Osteoblast (primary cell): ENCODE measurements around the gene NEDD4L. TPM values are rescaled to one million over a fixed set of nuclear protein-coding genes. Genes with fewer than 3 reads are reported as not detected.

Experiments used
- DNase-seq: peaks from one replicate; pipeline ENCODE4 v3.0.0; 2011; ENCODE audit warnings: low spot score, mixed read lengths; ENCODE audit not compliant: insufficient read length; ENCODE audit errors: missing footprints
- H2AFZ ChIP-seq: 2 replicates; pipeline ENCODE4 v1.6.0; 2011; ENCODE audit warnings: mild to moderate bottlenecking, low read length
- H3K27ac ChIP-seq: 2 replicates; pipeline ENCODE4 v1.5.1; 2011; ENCODE audit warnings: mild to moderate bottlenecking, low read depth, low read length, moderate library complexity
- H3K27me3 ChIP-seq: 2 replicates; pipeline ENCODE4 v1.6.0; 2012; ENCODE audit warnings: mild to moderate bottlenecking, control low read depth, inconsistent platforms, low read length, moderate library complexity; ENCODE audit not compliant: insufficient read depth
- H3K36me3 ChIP-seq: 2 replicates; pipeline ENCODE4 v1.5.1; 2011; ENCODE audit warnings: mild to moderate bottlenecking, low read length, control low read depth, moderate library complexity; ENCODE audit not compliant: insufficient read depth
- H3K4me1 ChIP-seq: 2 replicates; pipeline ENCODE4 v1.5.1; 2011; ENCODE audit warnings: mild to moderate bottlenecking, low read length, control low read depth, moderate library complexity; ENCODE audit not compliant: insufficient read depth
- H3K4me2 ChIP-seq: 2 replicates; pipeline ENCODE4 v1.6.0; 2011; ENCODE audit warnings: mild to moderate bottlenecking, low read length; ENCODE audit not compliant: insufficient read depth
- H3K4me3 ChIP-seq: fragments of 200-600 bp; sonication (generic); 3 replicates; pipeline ENCODE4 v1.5.1; 2012; ENCODE audit warnings: mild to moderate bottlenecking, low read length, inconsistent platforms; ENCODE audit not compliant: insufficient read depth
- H3K79me2 ChIP-seq: 2 replicates; pipeline ENCODE4 v1.6.0; 2012; ENCODE audit warnings: mild to moderate bottlenecking, low read length, control low read depth, inconsistent platforms; ENCODE audit not compliant: insufficient read depth
- H3K9me3 ChIP-seq: 2 replicates; pipeline ENCODE4 v1.5.1; 2011; ENCODE audit warnings: low read depth, low read length, control low read depth
- H4K20me1 ChIP-seq: 2 replicates; pipeline ENCODE4 v1.6.0; 2012; ENCODE audit warnings: mild to moderate bottlenecking, low read length, control low read depth; ENCODE audit not compliant: insufficient read depth
- CTCF ChIP-seq: IDR thresholded peaks from 2 replicates; pipeline ENCODE4 v1.5.1; 2011; ENCODE audit warnings: mild to moderate bottlenecking, low read depth, low read length, moderate library complexity; ENCODE audit errors: extremely low read depth
- total RNA-seq: library from RNA; depleted of rRNA; stranded (reverse); fragments of >200 nt; gene quantifications from 2 replicates; pipeline ENCODE4 v1.2.3, GENCODE V29; 2012

The NEDD4L gene
- total RNA-seq, 1 donor: 30.0 TPM

DNA sequence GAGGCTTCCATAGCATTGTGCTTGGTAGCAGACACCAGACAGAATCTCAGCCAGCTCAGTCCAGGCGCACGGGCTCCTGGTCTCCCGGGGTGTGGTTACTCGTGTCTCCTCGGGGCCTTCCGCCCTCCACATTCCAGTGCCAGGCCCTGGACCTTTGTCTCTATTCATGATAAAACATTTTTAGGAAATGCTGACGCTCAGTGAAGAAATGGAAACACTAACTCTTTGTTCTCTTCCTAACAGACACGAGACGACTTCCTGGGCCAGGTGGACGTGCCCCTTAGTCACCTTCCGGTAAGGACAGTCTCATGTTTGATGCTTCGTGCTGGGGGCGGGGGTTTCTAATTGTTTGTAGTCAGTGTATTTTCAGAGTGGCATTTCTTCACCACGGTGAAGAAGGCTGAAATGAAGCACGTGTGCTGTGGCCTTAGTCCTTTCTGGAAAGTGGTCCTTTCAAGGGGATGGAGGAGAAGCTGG, 271.8 kb downstream of the NEDD4L start:
- H3K27ac ChIP-seq: no peak overlapping the region
- no peaks in the 10 kb centered on the region for H3K27me3 ChIP-seq
- H3K4me3 ChIP-seq: no peak overlapping the region
- H3K36me3 ChIP-seq: no peaks in the 10 kb centered on the region
- no peak overlapping the region for H2AFZ ChIP-seq
- H4K20me1 ChIP-seq: no peaks in the 10 kb centered on the region
- H3K79me2 ChIP-seq: peaks cover 15% of the 10 kb centered on the region
- DNase-seq: no peak
- TF ChIP-seq CTCF: no peak
- peaks cover 17% of the 10 kb centered on the region for H3K4me1 ChIP-seq
- H3K4me2 ChIP-seq: no peak overlapping the region
- no peaks in the 10 kb centered on the region for H3K9me3 ChIP-seq

GRCh38 chr18:58316396-58317342, 272.6 kb downstream of the NEDD4L start:
- Histone ChIP-seq H3K27ac (no peak overlapping the region), H3K27me3 (no peaks in the 10 kb centered on the region), H3K9me3 (no peaks in the 10 kb centered on the region), H3K4me2 (no peak overlapping the region), H3K4me3 (no peak overlapping the region), H2AFZ (no peak overlapping the region), H4K20me1 (no peaks in the 10 kb centered on the region), H3K36me3 (no peaks in the 10 kb centered on the region), H3K4me1 (peaks cover 18% of the 10 kb centered on the region), H3K79me2 (peaks cover 10% of the 10 kb centered on the region)
- no peak for TF ChIP-seq CTCF
- DNase-seq: no peak

DNA sequence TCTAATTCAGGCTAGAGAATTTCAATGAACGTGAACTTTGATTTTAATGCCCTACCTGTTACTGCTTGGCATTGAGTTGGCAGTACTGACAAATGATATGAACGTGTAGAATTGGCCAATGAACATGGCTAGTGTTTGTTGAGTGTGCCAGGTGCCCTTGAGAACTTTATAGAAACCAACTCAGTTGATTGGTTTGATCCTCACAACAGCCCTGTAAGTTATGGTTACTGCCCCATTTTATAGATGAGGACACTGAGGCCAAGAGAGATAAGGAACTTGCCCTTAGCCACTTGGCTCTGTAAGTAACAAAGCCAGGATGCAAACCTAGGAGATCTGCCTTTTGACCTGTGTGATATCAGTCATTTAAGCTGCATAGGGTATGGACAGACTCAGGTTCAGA, 275.7 kb downstream of the NEDD4L start:
- Histone ChIP-seq H3K4me1 (peaks cover 11% of the 10 kb centered on the region), H3K79me2 (peaks cover 10% of the 10 kb centered on the region), H3K27ac (no peak overlapping the region), H3K4me3 (no peak overlapping the region), H3K27me3 (no peaks in the 10 kb centered on the region), H3K36me3 (no peaks in the 10 kb centered on the region), H3K4me2 (no peak overlapping the region), H3K9me3 (no peaks in the 10 kb centered on the region), H2AFZ (no peak overlapping the region), H4K20me1 (no peaks in the 10 kb centered on the region)
- no peak for DNase-seq
- no peak for TF ChIP-seq CTCF

DNA sequence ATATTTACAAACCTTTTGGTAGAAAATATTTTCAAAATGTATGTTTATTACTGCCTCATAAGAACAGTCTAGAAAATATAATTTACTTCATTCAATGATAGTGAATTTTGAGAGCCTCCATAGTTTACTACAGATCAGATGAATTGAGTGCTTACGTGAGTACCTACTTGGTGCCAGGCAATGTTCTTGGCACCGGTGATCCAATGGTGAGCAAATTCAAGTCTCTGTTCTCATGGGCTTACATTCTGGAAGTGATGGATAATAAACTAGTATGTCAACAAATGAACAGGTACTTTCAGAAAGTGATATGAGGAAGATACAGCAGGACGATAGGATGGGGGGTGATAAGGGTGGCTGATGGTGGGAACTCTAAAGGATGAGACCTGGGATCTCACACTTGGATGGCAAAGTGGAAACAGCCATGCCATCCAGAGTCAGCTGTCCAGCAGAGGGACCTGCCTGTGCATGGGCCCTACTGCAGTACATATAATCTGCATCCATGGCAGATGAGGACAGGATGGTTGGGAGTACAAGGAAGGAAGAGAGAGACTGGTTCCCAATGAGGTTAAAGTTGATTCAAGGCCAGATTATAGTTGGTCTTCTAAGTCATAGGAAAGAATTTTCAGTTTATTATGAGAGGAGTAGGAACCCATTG, 277.0 kb downstream of the NEDD4L start:
- H3K4me1 ChIP-seq: peaks cover 4% of the 10 kb centered on the region
- no peaks in the 10 kb centered on the region for H3K9me3 ChIP-seq
- no peak overlapping the region for H3K4me2 ChIP-seq
- H2AFZ ChIP-seq: no peak overlapping the region
- no peak overlapping the region for H3K4me3 ChIP-seq
- H4K20me1 ChIP-seq: no peaks in the 10 kb centered on the region
- DNase-seq: no peak
- no peak overlapping the region for H3K27ac ChIP-seq
- no peaks in the 10 kb centered on the region for H3K27me3 ChIP-seq
- no peaks in the 10 kb centered on the region for H3K36me3 ChIP-seq
- peak; percentile 8 for TF ChIP-seq CTCF
- H3K79me2 ChIP-seq: peaks cover 4% of the 10 kb centered on the region
